KBM-7 (cell line): ENCODE measurements around the gene MASP1.
"Not testable (repeated sequence)": the region's sequence is repeated elsewhere in the genome, so short reads cannot be mapped to it uniquely, and the experiment has no call there.

ENCODE experiments used
- DNase-seq: peaks from one replicate; pipeline ENCODE4 v3.0.0-alpha.2; 2015
- in situ Hi-C: fragments of 300-500 bp; cut with MboI; formaldehyde crosslinking; loops from 2 replicates; pipeline ENCODE4 v1.14.3; 2020; ENCODE audit warnings: low sequenced_read_pairs, low pct_unique_long_range_greater_than_20kb, mixed read lengths

MASP1 gene

GRCh38 chr3:187207062-187207461, 84.5 kb downstream of the MASP1 start:
- in situ Hi-C loops = loop anchor here (25.0 kb wide), 1 partner anchor 480 kb away; no protein-coding TSS in a partner anchor
- no peak for DNase-seq

GRCh38 chr3:187205683-187206082, 85.9 kb downstream of the MASP1 start:
- no peak for DNase-seq
- in situ Hi-C loops = loop anchor here (25.0 kb wide), 1 partner anchor 482 kb away; no protein-coding TSS in a partner anchor

- in situ Hi-C loops = loop anchor here (25.0 kb wide), 1 partner anchor 488 kb away; no protein-coding TSS in a partner anchor
- DNase-seq = not testable (repeated sequence)
Observed at GRCh38 chr3:187199463-187200050, 92.0 kb downstream of the MASP1 start.

- no peak for DNase-seq
- in situ Hi-C loops = no loop called here
Observed at GRCh38 chr3:187198490-187198889, 93.0 kb downstream of the MASP1 start.

GRCh38 chr3:187197335-187197649, 94.2 kb downstream of the MASP1 start, which contains the start of gene RTP1:
Gene RTP1 (plus strand): TSS chr3:187197486. CDS start chr3:187197516, 30 bp downstream.
- no peak for DNase-seq

GRCh38 chr3:187196573-187197334, 94.8 kb downstream of the MASP1 start:
- in situ Hi-C loops = no loop called here
- no peak for DNase-seq

More at GRCh38 chr3:187197335-187197649, 94.2 kb downstream of the MASP1 start, which contains the start of gene RTP1:
- in situ Hi-C loops = no loop called here

- no peak for DNase-seq
- in situ Hi-C loops = no loop called here
Observed at GRCh38 chr3:187193181-187193580, 98.4 kb downstream of the MASP1 start.

- no peak for DNase-seq
- in situ Hi-C loops = no loop called here
Observed at GRCh38 chr3:187191271-187191670, 100.3 kb downstream of the MASP1 start.

GRCh38 chr3:187188931-187189330, 102.6 kb downstream of the MASP1 start:
- in situ Hi-C loops = no loop called here
- no peak for DNase-seq

GRCh38 chr3:187186801-187187421, 104.6 kb downstream of the MASP1 start:
- in situ Hi-C loops = no loop called here
- no peak for DNase-seq

GRCh38 chr3:187186375-187186774, 105.2 kb downstream of the MASP1 start:
- DNase-seq = no peak
- in situ Hi-C loops = no loop called here

- in situ Hi-C loops = no loop called here
- DNase-seq = no peak
Observed at GRCh38 chr3:187185759-187186158, 105.8 kb downstream of the MASP1 start.
